MG63 (cell line): Measurements from ENCODE around the gene IL32. TPM values are rescaled to one million over a fixed set of nuclear protein-coding genes. Genes with fewer than 3 reads are reported as not detected.
A peak's percentile ranks its signal among the peaks of the same experiment; 100 is the strongest.

Source experiments
- DNase-seq: peaks from one replicate; pipeline ENCODE4 v3.0.0-alpha.2; 2020
- H3K27me3 ChIP-seq: fragments of 250-450 bp; sonication (Bioruptor Pico); 2 replicates; pipeline ENCODE4 v1.5.1; 2020; ENCODE audit warnings: mild to moderate bottlenecking, moderate library complexity
- H3K36me3 ChIP-seq: fragments of 250-450 bp; sonication (Bioruptor Pico); 2 replicates; pipeline ENCODE4 v1.5.1; 2020; ENCODE audit warnings: mild to moderate bottlenecking, moderate library complexity
- H3K4me3 ChIP-seq: fragments of 250-450 bp; sonication (Bioruptor Pico); 2 replicates; pipeline ENCODE4 v1.5.1; 2020; ENCODE audit warnings: mild to moderate bottlenecking, moderate library complexity
- H3K9me3 ChIP-seq: fragments of 250-450 bp; sonication (Bioruptor Pico); 2 replicates; pipeline ENCODE4 v1.5.1; 2020; ENCODE audit warnings: mild to moderate bottlenecking, moderate library complexity
- total RNA-seq: library from RNA; depleted of rRNA; stranded (reverse); fragments of >200 nt; shearing (Covaris generic); gene quantifications from 2 replicates; pipeline ENCODE4 v1.2.3, GENCODE V29; 2014; ENCODE audit warnings: low replicate concordance

Gene IL32
- total RNA-seq, 1 experiment from 2014 or later, result 11.5 TPM

DNA sequence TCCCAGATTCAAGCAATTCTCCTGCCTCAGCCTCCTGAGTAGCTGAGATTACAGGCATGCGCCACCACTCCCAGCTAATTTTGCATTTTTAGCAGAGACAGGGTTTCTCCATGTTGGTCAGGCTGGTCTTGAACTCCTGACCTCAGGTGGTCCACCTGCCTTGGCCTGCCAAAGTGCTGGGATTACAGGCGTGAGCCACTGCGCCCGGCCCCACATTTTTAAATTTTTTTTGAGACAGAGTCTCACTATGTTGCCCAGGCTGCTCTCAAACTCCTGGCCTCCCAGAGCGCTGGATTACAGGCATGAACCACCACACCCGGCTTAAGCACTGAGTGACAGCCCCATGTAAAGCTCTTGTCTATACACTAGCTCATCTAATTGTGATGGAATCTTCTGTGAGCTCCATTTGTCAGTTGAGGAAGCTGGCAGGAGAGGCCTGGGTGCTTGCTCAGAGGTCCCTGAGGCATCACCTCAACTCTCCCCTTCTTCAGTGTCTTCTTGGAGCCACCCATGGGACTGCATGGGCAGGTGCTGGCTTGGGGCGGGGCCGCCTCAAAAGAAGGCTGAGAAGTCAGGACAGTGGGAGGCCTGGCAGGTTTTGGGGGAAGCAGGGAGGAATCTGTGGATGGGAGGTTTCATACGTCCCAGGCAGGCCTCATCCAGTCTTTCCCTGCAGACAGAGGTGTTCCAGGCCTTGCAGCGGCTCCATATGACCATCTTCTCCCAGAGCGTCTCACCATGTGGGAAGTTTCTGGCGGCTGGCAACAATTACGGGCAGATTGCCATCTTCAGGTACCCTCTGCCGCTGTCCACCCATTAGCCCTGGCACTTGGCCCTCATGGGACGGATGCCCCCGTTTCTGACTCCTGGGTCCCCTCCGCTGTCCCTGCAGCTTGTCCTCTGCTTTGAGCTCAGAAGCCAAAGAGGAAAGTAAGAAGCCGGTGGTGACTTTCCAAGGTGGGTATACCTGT is 40.1 kb upstream of the IL32 start:
- H3K36me3 ChIP-seq, result peaks cover 47% of the 10 kb centered on the region
- no peaks in the 10 kb centered on the region for H3K27me3 ChIP-seq
- no peak overlapping the region for H3K4me3 ChIP-seq
- H3K9me3 ChIP-seq, result no peaks in the 10 kb centered on the region
- no peak for DNase-seq

DNA sequence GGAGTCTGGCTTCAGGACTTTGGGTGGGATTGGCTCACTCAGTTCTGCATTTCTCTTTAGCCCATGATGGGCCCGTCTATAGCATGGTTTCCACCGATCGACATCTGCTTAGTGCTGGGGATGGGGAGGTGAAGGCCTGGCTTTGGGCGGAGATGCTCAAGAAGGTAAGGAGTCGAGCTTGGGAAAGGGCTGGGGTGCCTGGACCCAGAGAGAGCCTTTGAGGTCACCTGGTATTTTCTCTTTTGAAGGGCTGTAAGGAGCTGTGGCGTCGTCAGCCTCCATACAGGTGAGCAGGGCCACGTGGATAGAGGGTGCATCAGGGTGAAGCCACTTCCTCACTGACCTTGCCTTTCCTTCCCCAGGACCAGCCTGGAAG is 39.4 kb upstream of the IL32 start:
- H3K9me3 ChIP-seq, result no peaks in the 10 kb centered on the region
- peaks cover 43% of the 10 kb centered on the region for H3K36me3 ChIP-seq
- H3K4me3 ChIP-seq, result no peak overlapping the region
- no peaks in the 10 kb centered on the region for H3K27me3 ChIP-seq
- no peak for DNase-seq

DNA sequence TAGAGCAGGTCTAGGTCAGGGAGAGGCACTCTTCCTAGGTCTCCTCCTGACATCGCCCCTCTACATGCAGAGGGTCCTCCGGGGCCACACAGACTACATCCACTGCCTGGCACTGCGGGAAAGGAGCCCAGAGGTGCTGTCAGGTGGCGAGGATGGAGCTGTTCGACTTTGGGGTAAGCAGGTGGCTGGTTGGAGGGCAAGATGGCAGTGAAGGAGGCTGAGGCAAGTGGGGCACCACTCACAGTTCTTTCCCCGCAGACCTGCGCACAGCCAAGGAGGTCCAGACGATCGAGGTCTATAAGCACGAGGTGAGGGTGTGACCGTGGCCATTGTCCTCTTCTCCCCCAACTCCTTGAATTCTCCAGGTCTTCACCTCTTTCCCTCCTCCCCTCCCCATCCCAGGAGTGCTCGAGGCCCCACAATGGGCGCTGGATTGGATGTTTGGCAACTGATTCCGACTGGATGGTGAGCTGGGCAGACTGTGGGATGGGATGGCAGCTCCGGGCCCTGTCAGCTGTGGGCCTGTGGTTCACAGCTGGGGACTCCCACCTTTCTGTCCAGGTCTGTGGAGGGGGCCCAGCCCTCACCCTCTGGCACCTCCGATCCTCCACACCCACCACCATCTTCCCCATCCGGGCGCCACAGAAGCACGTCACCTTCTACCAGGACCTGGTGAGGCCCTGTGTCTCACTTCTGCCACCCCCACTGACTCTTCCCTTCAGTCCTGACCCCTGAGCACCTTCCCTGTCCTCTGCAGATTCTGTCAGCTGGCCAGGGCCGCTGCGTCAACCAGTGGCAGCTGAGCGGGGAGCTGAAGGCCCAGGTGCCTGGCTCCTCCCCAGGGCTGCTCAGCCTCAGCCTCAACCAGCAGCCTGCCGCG is 38.6 kb upstream of the IL32 start:
- Histone ChIP-seq H3K36me3 (peaks cover 35% of the 10 kb centered on the region), H3K27me3 (peaks cover 1% of the 10 kb centered on the region; the same call in 1 of the 2 replicates), H3K9me3 (no peaks in the 10 kb centered on the region), H3K4me3 (no peak overlapping the region)
- DNase-seq, result no peak

DNA sequence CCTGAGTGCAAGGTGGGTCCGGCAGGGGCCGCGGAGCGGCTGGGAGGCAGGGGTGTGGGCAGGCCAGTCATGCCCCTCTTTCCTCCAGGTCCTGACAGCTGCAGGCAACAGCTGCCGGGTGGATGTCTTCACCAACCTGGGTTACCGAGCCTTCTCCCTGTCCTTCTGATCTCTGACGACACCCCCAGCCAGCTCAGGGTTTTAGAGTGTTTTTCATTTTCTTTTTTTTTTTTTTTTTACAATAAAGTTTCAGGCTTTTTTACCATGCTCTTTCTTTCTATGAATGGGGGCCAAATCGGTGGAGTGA is 38.0 kb upstream of the IL32 start:
- Histone ChIP-seq H3K36me3 (peaks cover 30% of the 10 kb centered on the region), H3K27me3 (peaks cover 7% of the 10 kb centered on the region), H3K9me3 (no peaks in the 10 kb centered on the region), H3K4me3 (no peak overlapping the region)
- no peak for DNase-seq

DNA sequence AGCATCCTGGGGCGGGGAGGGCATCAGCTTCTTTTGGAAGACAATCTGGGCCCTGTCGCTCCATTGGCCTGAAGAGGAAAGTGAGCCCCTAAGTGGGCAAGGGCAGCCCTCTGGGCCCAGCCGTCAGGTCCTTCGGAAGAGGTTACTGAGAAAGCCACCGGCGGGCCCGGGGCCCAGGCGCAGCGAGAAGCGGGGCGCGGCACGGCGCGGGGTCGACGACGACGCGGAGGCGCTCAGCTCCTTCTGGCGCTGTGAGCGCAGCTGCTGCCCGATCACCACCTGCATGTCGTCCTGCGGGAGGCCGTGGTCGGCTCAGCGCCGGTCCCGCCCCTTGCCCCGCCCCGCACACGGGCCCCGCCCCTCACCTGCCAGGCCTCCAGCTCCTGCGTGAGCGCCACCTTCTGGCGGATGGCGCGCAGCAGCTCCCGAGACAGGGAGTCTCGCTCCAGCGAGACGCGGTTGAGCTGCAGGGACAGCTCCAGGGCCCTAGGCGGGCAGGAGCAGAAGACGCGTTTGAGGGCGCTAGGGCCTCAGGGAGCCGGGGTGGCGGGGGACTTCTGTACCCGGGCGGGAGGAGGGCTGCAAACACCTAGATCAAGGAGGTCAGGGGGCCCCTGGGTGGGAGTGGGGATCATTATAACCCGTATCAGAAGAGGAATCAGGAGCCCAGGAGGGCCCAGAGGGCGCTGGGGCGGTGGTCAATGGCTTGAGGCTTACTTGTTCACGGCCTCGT is 37.3 kb upstream of the IL32 start:
- no peak overlapping the region for H3K4me3 ChIP-seq
- peaks cover 24% of the 10 kb centered on the region for H3K36me3 ChIP-seq
- H3K9me3 ChIP-seq, result no peaks in the 10 kb centered on the region
- peaks cover 14% of the 10 kb centered on the region for H3K27me3 ChIP-seq
- peak; percentile 39 for DNase-seq

DNA sequence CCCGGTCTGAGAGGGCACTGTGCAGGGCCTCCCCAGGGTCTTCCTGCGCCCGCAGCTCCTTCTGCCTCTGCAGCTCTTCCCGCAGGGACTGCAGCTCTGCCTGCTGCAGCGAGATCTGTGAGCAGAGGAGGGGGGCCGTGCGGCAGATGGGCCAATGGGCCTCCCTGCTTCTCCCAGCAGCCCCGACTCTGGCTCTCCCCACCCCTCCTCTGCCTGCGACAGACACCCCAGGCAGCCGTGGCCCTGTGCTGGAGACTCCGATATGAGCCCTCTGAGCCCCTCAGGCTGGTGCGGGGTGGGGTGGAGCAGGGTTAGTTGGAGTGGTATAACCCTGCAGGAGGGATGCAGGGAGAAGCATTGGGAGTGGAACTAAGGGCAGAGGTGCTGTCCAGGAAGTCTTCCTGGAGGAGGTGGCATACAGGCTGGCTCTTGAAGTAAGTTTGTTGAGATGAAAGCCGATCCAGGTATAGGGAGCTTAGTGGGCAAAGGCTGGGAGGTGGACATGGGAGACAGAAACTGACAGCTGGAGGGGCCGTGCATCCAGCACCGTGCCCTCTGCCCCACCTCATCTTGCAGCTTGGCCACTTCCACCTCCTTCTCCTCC is 36.6 kb upstream of the IL32 start:
- Histone ChIP-seq H3K9me3 (no peaks in the 10 kb centered on the region), H3K27me3 (peaks cover 20% of the 10 kb centered on the region), H3K4me3 (no peak overlapping the region), H3K36me3 (peaks cover 24% of the 10 kb centered on the region)
- DNase-seq, result no peak

DNA sequence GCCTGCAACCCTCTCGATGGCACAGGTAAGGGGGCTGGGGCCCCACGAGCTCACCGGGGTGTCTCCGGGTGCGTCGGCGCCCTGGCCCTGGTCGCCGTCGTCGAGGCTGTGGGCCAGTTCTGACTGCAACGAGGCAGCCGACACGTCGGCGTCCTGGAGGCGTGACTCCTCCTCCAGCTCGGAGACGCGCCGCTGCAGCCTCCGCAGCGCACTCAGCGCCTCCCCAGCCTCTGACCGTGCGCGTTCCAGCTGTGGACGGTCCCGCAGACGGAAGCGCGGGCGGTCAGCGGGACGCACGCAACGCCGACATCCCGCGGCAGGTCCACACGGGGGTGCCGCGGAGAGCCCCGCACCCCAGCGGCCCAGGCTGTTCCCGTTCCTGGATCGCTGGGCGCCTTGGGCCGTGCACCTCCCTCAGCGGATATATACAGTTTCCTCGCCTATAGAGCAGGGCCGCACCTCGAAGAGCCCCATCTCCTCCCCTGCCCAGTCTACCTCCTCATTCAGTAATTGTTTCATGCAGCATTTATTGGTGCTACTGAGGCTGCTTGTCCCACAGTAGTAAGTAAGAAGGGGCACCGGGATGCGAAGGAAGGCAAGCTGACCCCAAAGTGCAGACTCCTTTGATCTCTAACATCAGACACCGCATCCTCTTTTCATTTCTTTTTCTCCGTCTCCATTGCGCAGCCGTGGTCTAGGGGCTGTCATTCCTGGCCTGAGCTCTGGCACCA is 35.8 kb upstream of the IL32 start:
- Histone ChIP-seq H3K4me3 (no peak overlapping the region), H3K27me3 (peaks cover 26% of the 10 kb centered on the region), H3K9me3 (no peaks in the 10 kb centered on the region), H3K36me3 (peaks cover 24% of the 10 kb centered on the region)
- no peak for DNase-seq

DNA sequence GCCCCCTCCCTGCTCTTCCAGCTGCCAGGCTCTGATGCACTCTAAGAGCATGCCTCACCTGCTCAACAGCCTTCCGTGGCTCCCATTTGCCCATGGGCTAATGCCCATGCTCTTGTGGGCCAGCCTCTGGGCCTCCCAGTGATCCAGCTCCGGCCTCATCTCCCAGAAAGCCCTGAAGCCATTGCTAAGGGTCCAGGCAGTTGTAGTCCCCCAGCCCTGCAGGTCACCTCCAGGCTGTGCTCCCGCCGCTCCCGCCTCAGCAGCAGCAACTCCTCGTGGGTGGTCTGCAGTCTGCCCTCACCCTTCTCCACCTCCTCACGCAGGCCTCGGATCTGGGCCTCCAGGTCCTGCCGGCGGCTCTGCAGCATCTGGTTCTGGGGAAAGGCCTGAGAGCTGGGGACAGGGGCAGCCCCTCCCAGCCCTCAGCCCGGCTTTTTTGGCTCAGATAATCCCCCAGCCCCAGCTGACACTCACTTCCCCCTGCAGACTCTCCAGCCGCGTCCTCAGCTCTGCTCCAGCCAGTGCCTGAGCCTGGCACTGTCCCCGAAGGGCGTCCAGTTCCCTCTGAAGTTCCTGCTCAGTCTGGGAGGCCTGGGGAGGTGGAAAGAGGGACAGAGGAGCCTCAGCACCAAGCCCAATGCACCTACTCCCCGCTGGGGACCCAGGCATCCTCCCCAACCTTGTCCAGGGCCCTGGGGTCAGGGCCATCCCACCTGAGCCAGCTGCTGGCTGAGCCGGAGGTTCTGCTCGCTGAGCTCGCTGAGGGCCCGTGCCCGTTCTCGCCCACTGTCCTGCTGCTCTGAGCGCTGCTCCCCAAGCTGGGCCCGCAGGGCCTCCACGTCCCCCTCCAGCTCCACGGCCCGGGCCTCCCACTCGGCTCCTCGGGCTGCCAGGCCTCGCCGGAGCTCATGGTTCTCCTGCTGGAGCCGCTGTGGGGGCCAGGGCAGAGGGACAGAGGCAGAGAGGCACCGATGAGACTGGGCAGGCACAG is 34.9 kb upstream of the IL32 start:
- peaks cover 30% of the 10 kb centered on the region for H3K27me3 ChIP-seq
- H3K9me3 ChIP-seq, result no peaks in the 10 kb centered on the region
- H3K36me3 ChIP-seq, result peaks cover 19% of the 10 kb centered on the region
- no peak overlapping the region for H3K4me3 ChIP-seq
- no peak for DNase-seq

DNA sequence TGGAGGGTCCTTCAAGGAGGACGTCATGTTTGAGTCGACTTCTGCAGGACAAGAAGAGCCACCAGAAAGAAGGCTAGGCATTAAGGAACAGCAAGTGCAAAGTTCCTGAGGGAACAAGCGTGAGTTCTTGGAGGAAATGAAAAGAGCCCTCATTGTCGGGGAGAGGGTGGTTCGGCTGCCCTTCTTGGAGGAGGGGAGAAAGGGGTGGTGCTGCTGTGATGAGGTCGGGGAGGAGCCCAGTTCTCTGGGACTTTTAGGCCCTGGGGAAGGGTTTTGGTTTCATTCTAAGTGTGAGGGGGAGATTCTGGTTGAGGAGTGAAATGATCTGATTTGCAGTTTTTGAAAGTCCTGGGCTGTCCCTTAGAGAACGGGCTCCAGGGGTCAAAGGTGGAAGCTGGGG is 32.8 kb upstream of the IL32 start:
- H3K9me3 ChIP-seq, result no peaks in the 10 kb centered on the region
- peaks cover 2% of the 10 kb centered on the region; the same call in 1 of the 2 replicates for H3K36me3 ChIP-seq
- H3K27me3 ChIP-seq, result peaks cover 51% of the 10 kb centered on the region
- H3K4me3 ChIP-seq, result no peak overlapping the region
- no peak for DNase-seq

DNA sequence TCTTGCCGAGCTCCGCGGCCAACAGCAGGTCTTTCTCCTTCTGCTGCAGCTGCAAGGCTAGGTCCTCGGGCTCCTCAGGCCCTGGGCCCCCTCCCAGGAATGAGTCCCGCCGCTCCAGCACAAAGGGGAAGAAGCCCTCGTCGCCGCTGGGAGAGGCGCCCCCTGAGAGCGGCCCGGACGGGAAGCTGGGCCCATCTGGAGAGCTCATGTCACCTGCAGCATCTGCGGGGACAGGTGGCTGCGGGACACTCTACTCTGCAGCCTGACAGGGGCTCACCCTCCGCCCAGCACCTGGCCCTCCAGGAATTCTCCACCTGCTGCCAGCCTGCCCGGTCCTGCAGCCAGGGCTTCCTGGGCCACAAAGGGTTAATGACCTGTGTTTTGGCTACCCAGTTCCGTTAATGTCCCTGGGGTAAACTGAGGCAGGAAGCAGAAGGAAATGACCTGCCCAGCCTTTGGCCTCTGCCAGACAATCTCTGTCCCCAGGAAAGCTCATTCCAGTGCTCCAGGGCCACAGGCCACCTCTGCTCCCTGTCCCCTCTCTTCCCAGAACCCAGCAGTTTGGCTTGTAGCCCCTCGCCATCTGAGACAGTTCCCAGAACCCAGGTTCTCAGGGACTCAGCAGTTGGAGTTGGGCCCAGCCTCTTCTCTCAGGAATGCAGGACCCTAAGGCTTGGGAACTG is 30.0 kb upstream of the IL32 start:
- Histone ChIP-seq H3K9me3 (no peaks in the 10 kb centered on the region), H3K4me3 (no peak overlapping the region), H3K27me3 (peaks cover 68% of the 10 kb centered on the region), H3K36me3 (no peaks in the 10 kb centered on the region)
- no peak for DNase-seq

DNA sequence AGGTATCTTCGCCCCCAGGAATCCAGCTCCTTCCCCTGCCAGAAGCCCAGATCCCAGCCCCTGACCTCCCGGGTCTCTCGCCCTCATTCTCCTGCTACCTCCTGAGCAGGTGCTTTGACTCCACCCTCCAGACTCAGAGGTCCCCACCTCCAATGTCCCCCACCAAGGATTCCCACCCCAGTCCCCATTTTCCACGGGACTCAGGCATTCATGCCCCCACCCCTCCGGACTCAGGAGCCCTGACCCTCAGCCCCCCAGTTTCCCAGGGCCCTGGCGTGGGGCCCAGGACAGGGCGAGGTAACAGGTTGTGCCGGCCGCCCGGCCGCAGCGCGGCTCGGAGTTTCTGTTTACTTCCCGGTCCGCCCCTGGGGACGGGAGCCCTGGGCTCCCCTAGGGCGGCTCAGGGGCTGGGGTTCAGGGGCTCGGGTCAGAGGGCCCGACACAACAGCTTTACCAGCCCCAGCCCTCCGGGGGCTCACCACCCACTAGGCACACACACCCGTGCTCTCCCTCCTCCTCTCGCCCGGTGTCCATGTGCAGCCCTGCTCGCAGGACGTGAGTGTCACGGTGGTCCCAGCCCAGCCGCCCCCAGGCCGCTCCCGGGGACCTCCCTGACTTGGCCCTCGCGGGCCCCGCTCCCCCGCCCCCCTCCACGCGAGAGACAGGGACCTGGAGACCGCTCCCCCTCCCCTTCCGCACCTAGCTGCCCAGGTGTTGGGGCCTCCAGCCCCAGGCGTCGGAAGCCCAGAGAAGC is 29.3 kb upstream of the IL32 start:
- H3K36me3 ChIP-seq, result no peaks in the 10 kb centered on the region
- no peak for DNase-seq
- no peak overlapping the region for H3K4me3 ChIP-seq
- H3K27me3 ChIP-seq, result peaks cover 68% of the 10 kb centered on the region
- no peaks in the 10 kb centered on the region for H3K9me3 ChIP-seq

DNA sequence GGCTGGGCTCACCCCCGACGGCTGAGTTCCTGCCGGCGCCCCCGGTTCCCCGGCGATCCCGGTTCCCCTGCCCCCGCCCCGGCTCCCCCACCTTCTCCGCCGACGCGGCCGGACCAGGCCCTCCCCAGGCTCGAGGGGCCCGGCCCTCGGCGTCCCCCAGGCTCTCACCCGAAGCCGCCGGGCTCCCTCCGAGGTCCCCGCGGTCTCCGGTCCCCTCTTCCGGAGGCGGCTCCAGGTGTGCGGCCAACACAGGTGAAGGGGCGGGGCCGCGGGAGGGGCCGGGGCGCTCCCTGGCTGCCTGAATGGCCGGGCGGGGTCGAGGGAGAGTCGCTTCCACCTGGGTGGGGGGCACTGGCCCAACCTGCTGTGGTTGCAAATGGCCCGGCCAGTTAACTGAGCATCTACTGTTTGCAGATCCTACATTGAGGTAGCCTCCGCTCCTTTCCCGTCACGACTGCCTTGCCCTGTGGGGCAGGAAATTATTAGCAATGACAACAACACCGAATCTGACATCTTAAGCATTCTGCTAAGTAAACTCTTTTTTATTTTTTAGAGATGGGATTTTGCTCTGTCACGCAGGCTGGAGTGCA is 28.6 kb upstream of the IL32 start, which contains the start of gene BICDL2:
Gene BICDL2 (minus strand): TSS at position 219 of the 590 bp plus-strand sequence. CDS start 1,448 bp downstream, outside the sequence.
- Histone ChIP-seq H3K4me3 (no peak within 1 kb of the TSS), H3K36me3 (no peaks in the 10 kb centered on the region), H3K9me3 (no peaks in the 10 kb centered on the region), H3K27me3 (peaks cover 67% of the 10 kb centered on the region)
- DNase-seq, result no peak

DNA sequence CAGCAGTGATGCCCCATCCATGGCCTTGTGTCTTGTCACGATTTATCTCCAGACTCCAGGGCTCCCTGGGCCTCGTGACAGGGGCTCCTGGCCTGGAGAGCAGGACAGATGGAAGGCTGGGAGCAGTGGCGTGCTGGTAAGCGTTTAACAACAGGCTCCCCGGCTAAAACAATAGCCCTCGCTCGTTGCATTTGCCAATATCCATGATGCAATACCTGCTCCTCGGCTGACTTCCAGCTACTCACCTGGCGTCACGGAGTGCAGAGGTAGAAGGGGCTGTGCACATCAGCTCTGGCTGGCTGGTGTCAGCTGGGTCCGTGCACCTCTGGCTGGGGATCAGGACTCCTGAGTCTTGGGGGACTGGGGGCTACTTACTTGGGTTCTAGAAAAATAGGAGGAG is 27.2 kb upstream of the IL32 start:
- no peak for DNase-seq
- no peaks in the 10 kb centered on the region for H3K9me3 ChIP-seq
- peaks cover 53% of the 10 kb centered on the region for H3K27me3 ChIP-seq
- no peak overlapping the region for H3K4me3 ChIP-seq
- no peaks in the 10 kb centered on the region for H3K36me3 ChIP-seq
